VCaP (cell line): ENCODE measurements around the gene CPLX4.
A peak's percentile ranks its signal among the peaks of the same experiment; 100 is the strongest.

Source experiments
- H3K27ac ChIP-seq: fragments of 450-650 bp; 2 replicates; pipeline ENCODE4 v1.5.1; 2017
- TF ChIP-seq, protein P1 (sequence below): fragments of 450-650 bp; conservative IDR thresholded peaks from 2 replicates; pipeline ENCODE4 v1.5.1; 2017; ENCODE audit warnings: mild to moderate bottlenecking, moderate library complexity

The CPLX4 gene

DNA sequence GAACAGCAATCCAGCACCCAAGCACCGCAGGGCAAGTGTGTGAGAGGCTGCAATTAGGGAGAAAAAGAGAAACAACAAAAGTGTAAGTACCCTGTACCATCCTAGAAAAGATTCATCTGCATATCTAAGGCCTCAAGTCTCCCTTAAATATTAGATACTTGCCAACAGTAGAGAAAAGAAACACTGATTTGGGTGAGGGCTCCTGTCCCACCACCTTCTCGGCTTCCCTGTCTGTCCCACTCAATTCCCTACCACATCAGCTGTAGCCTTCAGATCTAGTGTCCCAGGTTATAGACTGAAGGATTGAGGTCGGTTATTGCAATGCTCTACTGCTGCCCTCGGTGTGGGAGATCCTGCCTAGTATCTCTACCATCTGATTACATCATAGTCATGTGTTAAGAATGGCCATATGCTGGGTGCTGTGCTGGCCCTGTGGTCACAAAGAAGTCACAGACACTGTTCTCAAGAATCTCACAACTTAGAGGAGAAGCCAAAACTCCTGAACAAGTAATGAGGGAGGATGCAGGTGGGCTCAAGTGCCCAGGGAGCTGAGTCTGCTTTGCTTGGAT, 47.7 kb downstream of the CPLX4 start:
- TF ChIP-seq, protein P1, sequence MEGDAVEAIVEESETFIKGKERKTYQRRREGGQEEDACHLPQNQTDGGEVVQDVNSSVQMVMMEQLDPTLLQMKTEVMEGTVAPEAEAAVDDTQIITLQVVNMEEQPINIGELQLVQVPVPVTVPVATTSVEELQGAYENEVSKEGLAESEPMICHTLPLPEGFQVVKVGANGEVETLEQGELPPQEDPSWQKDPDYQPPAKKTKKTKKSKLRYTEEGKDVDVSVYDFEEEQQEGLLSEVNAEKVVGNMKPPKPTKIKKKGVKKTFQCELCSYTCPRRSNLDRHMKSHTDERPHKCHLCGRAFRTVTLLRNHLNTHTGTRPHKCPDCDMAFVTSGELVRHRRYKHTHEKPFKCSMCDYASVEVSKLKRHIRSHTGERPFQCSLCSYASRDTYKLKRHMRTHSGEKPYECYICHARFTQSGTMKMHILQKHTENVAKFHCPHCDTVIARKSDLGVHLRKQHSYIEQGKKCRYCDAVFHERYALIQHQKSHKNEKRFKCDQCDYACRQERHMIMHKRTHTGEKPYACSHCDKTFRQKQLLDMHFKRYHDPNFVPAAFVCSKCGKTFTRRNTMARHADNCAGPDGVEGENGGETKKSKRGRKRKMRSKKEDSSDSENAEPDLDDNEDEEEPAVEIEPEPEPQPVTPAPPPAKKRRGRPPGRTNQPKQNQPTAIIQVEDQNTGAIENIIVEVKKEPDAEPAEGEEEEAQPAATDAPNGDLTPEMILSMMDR: no peak
- H3K27ac ChIP-seq: no peak overlapping the region

DNA sequence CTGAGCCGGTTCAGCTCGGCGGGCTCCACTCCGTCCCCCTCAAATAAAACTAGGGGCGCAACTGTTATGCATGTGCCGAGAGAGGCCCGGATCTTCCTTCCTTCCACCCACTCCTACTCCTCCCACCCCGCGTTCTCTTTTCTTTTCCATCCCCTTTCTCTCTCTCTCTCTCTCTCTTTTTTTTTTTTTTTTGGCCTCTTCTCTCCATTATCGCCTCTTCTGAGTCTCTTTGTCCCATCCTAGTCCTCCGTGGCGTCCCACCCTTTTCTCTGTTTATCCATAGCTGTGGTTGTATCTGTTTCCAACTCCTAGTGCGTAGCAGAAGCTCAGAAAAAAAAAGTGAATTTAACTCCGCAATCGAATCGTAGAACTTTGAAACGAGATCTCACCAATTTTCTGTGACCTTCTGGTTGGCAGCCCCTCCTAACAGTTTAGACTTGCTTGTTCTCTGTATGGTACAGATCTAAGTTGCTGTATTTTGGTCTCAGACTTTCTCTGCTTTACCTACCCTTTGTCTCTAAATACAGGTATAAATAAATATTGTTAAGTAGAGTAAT, 48.8 kb downstream of the CPLX4 start:
- TF ChIP-seq, protein P1: no peak
- no peak overlapping the region for H3K27ac ChIP-seq

DNA sequence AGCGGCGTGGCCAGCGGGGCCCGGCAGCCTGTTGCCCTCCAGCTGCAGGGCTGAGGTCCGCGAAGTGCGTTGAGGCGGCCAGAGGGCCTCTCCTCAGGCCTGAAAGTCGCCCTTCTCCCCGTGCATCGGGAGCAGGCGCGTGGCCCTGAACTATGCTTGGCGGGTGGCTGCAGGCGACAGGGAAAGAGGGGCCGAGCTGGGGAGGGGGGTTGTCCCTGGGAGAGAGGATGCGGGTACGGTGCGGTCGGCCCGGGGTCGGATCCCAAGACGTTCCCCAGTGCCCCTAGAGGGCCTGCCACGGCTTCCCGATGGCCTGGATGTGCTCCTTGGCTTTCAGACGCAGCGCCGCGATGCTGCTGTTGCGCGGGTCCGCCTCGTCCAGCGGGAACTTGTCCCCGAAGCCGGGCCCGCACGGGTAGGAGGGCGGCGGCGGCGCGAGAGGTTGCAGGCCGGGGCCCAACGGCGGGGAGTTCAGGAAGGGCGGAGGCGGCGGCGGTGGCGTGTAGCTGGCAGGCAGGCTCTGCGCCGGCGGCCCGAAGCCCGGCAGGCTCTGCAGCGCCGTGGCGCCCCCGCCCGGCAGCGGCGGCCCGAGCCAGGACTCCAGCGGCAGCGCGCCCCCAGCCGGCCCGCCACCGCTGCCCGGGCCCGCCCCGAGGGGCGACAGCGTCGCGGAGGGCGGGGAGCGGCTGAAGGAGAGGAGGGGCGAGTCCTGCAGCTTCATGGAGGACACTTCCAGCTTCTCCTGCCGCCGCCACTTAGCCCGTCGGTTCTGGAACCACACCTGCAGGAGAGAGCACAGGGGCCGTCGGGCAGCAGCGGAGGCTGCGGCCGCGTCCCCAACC, 49.5 kb downstream of the CPLX4 start:
- TF ChIP-seq, protein P1: peak; percentile 77
- H3K27ac ChIP-seq: no peak overlapping the region

DNA sequence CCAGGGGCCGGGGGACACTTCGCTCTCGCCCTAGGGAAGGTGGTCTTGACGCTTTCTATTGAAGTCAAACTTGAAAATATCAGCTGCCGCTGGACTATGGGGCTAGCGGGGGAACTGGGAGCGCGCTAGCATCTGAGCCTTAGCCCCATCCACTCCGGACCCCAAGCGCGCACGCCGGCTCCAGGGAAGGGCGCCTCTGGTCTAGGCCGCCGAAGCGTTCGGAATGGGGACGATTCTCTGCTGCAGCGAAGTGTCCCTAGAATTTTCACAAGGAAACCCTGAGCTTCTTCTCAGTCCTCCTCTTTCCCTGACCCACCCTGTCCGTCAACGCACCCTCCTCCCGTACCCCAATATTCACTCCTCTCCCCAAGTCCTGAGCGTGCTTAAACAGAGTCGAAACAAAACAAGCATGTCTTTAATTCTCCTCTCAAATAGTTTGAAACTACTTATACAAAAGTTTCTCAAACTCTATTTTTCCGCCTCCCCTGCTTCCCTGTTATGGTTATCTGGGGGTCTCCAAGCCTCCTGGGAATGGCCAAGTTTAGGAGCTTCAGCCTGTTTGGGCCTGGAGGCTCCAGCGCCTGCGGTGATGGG, 50.2 kb downstream of the CPLX4 start:
- no peak overlapping the region for H3K27ac ChIP-seq
- TF ChIP-seq, protein P1: no peak

DNA sequence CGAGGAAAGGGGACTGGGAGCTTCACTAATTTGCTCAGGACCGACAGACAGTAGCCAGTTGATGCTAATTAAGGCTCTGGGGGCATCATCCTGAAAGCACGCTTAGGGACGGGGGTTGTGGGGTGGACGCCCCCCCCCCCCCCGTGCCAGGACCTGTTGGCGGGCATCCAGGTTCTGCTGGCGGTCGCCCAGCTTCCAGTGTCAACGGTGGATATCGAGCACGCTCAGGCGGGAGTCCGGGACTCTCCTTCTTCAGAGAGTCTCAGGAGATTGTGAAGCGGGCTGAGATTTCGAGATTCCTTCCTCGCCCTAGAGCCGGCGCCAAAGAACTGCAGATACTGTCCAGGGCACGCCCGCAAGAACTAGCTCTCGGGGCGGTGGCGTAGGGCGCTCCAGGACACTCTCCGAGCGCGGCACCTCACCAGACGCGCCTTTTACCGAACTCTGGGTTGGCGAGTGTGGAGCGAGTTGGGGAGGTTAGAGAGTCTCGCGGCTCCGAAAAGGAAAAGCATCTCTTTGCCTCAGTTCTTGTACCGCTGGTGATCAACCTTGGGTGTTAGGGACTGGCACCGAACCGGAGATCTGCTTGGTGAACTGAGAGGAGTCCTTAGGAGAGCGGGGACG, 50.8 kb downstream of the CPLX4 start:
- TF ChIP-seq, protein P1: no peak

DNA sequence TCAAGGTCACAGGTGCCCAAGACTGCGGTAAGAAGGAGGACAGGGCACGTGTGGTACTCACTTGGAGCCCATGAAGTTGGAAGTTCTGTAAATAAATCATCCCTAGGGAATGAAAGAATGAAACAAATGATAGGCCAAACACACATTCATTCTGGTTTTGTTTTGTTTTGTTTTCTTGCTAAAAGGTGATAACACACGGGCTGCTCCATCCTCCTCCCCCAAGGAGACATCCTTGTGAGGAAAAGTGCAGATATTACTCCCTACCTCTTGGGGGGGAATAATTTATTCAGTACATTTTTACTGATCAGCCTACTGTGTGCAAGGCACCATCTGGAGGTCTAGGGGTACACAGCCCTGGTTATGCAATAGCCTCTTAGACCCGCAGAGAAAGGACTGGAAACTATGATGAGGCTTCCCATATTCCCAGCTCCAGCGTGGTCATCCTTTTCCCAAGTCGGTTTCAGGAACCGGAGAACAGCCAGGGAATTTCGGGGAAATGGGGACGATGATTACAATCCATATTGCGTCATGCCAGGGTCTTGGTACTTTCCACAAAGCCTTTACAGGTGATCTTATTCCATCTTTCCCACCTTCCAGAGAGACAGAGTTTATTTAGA, 51.5 kb downstream of the CPLX4 start:
- TF ChIP-seq, protein P1: no peak
- H3K27ac ChIP-seq: no peak overlapping the region

More for the DNA sequence above, 50.8 kb downstream of the CPLX4 start:
- H3K27ac ChIP-seq: no peak overlapping the region

DNA sequence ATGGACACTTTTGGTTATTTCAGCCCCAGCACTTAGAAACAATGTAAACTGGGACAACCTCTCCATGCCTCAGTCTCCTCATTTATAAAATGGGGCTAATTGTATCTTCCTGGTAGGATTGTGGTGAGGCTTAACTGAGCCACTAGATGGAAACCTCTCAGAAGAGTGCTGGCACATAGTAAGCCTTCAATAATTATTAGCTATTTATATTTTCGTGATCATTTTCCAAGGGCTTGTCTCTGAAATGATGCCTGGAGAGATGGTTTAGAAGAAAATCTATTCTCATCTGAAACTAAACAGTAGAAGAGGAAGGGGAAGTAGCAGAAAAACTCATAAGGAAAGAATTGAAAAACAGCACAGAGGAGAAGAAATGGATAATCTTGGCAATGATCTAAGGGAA, 52.0 kb downstream of the CPLX4 start:
- TF ChIP-seq, protein P1: no peak
- H3K27ac ChIP-seq: no peak overlapping the region
